ENCODE data around the gene POGLUT2.
"Not testable (repeated sequence)": the region's sequence is repeated elsewhere in the genome, so short reads cannot be mapped to it uniquely, and the experiment has no call there.

POGLUT2 gene

DNA sequence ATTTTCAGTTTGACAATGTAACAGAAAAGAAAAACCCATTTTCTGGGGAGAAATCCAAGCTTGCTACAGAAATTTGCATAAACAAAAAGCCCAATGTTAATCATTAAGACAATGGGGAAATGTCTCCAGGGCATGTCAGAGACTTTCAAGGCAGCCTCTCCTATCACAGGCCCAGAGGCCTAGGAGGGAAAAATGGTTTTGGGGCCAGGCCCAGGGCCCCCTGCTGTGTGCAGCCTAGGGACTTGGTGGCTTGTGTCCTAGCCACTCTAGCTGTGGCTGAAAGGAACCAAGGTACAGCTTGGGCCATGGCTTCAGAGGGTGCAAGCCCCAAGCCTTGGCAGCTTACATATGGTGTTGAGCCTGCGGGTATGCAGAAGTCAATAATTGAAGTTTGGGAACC, 17.2 kb downstream of the POGLUT2 start:
- Histone ChIP-seq H3K4me1 (ENCODE audit: control insufficient read depth in 5 of 5, insufficient read depth in 5 of 5, low read length in 5 of 5) (no peaks in the 10 kb centered on the region), H3K27me3 (ENCODE audit: control insufficient read depth in 5 of 5, insufficient read depth in 4 of 5, low read length in 5 of 5) (no peaks in the 10 kb centered on the region), H3K9me3 (ENCODE audit: control insufficient read depth in 5 of 5, low read length in 5 of 5) (no peaks in the 10 kb centered on the region), H3K4me3 (ENCODE audit: low read depth in 1 of 5, low read length in 5 of 5) (no peak overlapping the region), H3K27ac (ENCODE audit: low read depth, low read length) (no peak overlapping the region), H3K36me3 (ENCODE audit: control insufficient read depth in 5 of 5, insufficient read depth in 5 of 5, low read length in 5 of 5) (peaks cover 0 to 3% (median 0%) of the 10 kb centered on the region in 5 donors), H3K9ac (ENCODE audit: low read length in 5 of 5) (no peak overlapping the region)

DNA sequence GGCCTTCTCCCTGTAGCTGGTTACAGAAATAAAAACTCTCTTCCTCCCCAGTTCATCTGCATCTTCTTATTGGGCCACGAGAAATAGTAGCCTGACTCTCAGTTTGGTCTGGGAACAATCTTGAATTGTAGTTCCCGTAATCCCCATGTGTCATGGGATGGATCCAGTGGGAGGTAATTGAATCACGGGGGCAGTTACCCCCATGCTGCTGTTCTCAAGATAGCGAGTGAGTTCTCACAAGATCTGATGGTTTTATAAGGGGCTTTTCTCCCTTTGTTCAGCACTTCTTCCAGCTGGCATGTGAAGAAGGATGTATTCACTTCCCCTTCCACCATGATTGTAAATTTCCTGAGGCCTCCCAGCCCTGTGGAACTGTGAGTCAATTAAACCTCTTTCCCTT, 18.1 kb downstream of the POGLUT2 start:
- not testable (repeated sequence) for H3K27me3 ChIP-seq (ENCODE audit: control insufficient read depth in 5 of 5, insufficient read depth in 4 of 5, low read length in 5 of 5); H3K9ac ChIP-seq (ENCODE audit: low read length in 5 of 5); H3K36me3 ChIP-seq (ENCODE audit: control insufficient read depth in 5 of 5, insufficient read depth in 5 of 5, low read length in 5 of 5)

DNA sequence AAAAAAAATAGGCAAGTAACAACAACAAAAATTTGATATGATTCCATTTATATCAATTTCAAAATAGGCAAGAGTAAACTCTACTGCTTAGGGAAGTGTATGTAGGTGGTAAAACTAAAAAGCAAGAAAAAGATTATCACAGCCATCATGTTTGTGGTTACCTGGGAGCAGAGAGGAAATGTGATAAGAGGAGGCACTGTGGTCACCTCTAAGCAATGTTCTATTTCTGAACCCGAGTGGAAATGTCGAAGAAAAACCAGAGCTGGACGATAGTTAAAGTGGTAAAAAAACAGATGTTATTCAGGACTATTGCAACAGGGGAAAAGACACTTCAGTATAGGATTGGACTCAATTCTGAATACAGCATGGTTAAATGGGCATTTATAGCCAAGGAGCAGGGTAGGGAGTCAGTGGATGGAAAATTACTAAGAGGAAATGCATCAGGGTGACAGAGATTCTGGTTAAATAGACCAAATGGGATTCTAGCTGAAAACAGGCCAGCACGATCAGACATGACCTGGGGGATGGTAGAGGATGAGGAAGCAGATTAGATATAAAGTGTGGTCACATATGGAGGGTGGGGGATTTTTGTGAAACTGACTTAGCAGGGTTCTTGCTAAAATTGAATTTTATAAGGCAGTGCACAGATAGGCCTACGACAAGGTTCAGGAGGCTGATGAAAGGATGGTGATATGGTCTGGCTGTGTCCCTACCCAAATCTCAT, 19.2 kb downstream of the POGLUT2 start:
- H3K36me3 ChIP-seq (ENCODE audit: control insufficient read depth in 5 of 5, insufficient read depth in 5 of 5, low read length in 5 of 5), result no peaks in the 10 kb centered on the region
- H3K27ac ChIP-seq (ENCODE audit: low read depth, low read length), result no peak overlapping the region

More for the DNA sequence above, 18.1 kb downstream of the POGLUT2 start:
- H3K9me3 ChIP-seq (ENCODE audit: control insufficient read depth in 5 of 5, low read length in 5 of 5); H3K4me1 ChIP-seq (ENCODE audit: control insufficient read depth in 5 of 5, insufficient read depth in 5 of 5, low read length in 5 of 5); H3K4me3 ChIP-seq (ENCODE audit: low read depth in 1 of 5, low read length in 5 of 5); H3K27ac ChIP-seq (ENCODE audit: low read depth, low read length): not testable (repeated sequence)

DNA sequence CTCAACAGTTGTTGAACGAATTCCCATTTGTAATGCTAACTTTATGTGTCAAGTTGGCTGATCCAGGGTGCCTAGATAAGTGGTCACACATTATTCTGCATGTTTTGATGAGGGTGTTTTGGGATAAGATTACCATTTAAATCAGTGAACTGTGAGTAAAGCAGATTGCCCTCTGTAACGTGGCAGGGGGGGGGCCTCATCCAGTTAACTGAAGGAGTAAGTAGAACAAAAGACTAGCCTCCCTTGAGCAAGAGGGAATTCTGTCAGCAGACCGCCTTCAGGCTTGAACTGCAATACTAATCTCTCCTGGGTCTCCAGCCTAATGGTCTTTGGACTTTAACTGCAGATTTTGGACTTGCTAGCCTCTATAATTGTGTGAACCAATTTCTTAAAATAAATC, 21.0 kb downstream of the POGLUT2 start:
- H3K9me3 ChIP-seq (ENCODE audit: control insufficient read depth in 5 of 5, low read length in 5 of 5), result no peaks in the 10 kb centered on the region
- no peaks in the 10 kb centered on the region for H3K36me3 ChIP-seq (ENCODE audit: control insufficient read depth in 5 of 5, insufficient read depth in 5 of 5, low read length in 5 of 5)
- H3K4me3 ChIP-seq (ENCODE audit: low read depth in 1 of 5, low read length in 5 of 5), result no peak overlapping the region
- H3K9ac ChIP-seq (ENCODE audit: low read length in 5 of 5), result no peak overlapping the region
- H3K4me1 ChIP-seq (ENCODE audit: control insufficient read depth in 5 of 5, insufficient read depth in 5 of 5, low read length in 5 of 5), result peaks cover 0 to 13% (median 9%) of the 10 kb centered on the region in 5 donors
- H3K27me3 ChIP-seq (ENCODE audit: control insufficient read depth in 5 of 5, insufficient read depth in 4 of 5, low read length in 5 of 5), result no peaks in the 10 kb centered on the region
- no peak overlapping the region for H3K27ac ChIP-seq (ENCODE audit: low read depth, low read length)

More for the DNA sequence above, 19.2 kb downstream of the POGLUT2 start:
- H3K4me1 ChIP-seq (ENCODE audit: control insufficient read depth in 5 of 5, insufficient read depth in 5 of 5, low read length in 5 of 5), result no peaks in the 10 kb centered on the region
- H3K4me3 ChIP-seq (ENCODE audit: low read depth in 1 of 5, low read length in 5 of 5), result no peak overlapping the region
- H3K27me3 ChIP-seq (ENCODE audit: control insufficient read depth in 5 of 5, insufficient read depth in 4 of 5, low read length in 5 of 5), result no peaks in the 10 kb centered on the region
- no peak overlapping the region for H3K9ac ChIP-seq (ENCODE audit: low read length in 5 of 5)
- H3K9me3 ChIP-seq (ENCODE audit: control insufficient read depth in 5 of 5, low read length in 5 of 5), result no peaks in the 10 kb centered on the region

DNA sequence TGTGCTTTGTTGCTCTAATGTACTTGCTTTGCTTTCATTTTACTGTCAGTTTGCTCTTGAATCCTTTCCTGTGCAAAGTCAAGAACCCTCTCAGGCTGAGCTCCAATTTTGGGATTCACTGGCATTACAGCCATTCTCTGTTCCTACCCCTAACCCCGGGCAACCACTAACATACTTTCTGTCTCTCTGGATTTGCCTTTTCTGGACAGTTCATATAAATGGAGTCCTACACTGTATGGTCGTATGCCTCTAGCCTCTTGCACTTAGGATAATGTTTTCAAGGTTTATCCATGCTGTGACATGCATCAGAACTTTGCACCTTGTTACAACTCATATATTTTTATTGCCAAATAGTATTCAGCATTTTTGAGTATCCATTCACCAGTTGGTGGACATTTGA, 22.5 kb downstream of the POGLUT2 start:
- Histone ChIP-seq H3K9me3 (ENCODE audit: control insufficient read depth in 5 of 5, low read length in 5 of 5) (no peaks in the 10 kb centered on the region), H3K36me3 (ENCODE audit: control insufficient read depth in 5 of 5, insufficient read depth in 5 of 5, low read length in 5 of 5) (no peaks in the 10 kb centered on the region), H3K9ac (ENCODE audit: low read length in 5 of 5) (no peak overlapping the region), H3K4me3 (ENCODE audit: low read depth in 1 of 5, low read length in 5 of 5) (no peak overlapping the region), H3K4me1 (ENCODE audit: control insufficient read depth in 5 of 5, insufficient read depth in 5 of 5, low read length in 5 of 5) (peaks cover 0 to 19% (median 15%) of the 10 kb centered on the region in 5 donors), H3K27me3 (ENCODE audit: control insufficient read depth in 5 of 5, insufficient read depth in 4 of 5, low read length in 5 of 5) (no peaks in the 10 kb centered on the region), H3K27ac (ENCODE audit: low read depth, low read length) (no peak overlapping the region)

DNA sequence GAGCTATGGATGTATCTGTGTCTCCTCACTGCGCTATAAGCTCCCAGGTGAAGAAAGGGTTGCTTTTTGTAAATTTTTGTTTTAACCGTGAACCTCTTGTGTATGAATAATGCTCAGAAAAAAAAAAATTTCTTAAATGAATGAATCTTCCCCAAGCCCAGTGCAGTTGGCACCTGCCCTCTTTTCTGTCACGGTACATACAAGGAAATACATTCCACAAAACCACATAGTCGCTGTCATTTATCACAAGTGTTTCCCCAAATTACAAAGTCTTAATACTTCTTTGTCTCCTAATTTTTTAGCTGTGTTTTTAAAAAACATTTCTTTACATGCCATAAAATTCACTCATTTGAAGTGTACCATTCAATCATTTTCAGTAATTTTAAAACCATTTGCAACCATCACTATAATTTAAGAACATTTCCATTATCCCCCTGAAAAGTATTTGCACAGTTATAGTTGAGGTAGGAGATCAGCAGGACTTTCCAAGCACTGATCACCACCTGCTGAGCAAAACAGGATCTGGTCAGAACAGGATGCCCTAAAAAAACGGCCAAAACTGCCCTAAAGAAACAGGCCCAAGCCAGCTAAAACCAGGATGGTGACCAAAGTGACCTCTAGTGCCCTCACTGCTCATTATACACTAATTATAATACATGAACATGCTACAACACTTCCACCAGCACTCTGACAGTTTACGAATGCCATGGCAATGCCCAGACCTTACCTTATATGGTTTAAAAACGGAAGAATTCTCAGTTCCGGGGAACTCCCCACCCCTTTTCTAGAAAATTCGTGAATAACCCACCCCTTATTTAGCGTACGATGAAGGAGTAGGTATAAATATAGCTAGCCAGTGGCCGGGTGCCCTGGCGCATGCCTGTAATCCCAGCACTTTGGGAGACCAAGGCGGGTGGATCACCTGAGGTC, 23.9 kb downstream of the POGLUT2 start:
- Histone ChIP-seq H3K4me1 (ENCODE audit: control insufficient read depth in 5 of 5, insufficient read depth in 5 of 5, low read length in 5 of 5) (peaks cover 0 to 19% (median 15%) of the 10 kb centered on the region in 5 donors), H3K27ac (ENCODE audit: low read depth, low read length) (no peak overlapping the region), H3K9me3 (ENCODE audit: control insufficient read depth in 5 of 5, low read length in 5 of 5) (no peaks in the 10 kb centered on the region), H3K36me3 (ENCODE audit: control insufficient read depth in 5 of 5, insufficient read depth in 5 of 5, low read length in 5 of 5) (no peaks in the 10 kb centered on the region), H3K27me3 (ENCODE audit: control insufficient read depth in 5 of 5, insufficient read depth in 4 of 5, low read length in 5 of 5) (no peaks in the 10 kb centered on the region), H3K9ac (ENCODE audit: low read length in 5 of 5) (no peak overlapping the region), H3K4me3 (ENCODE audit: low read depth in 1 of 5, low read length in 5 of 5) (peak overlapping the region in 1 of 5 donors; percentile 84)

DNA sequence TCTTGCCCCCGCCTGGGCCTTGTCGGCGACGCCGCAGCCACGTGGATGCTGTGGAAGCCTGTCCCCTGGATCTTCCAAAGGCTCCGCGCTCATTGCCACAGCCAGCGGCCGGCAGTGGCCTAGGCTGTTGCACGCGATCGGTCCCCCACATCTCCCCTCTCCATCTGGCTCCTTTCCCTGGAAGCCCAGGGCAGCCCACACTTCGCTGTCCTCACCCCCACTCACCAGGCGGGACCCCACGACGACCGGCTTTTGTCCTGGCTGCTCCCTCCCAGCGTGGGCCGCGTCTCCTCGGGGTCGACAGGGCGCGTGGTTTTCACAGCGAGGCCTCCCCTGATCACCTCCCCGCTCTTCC, 24.6 kb downstream of the POGLUT2 start:
- peak overlapping the region in 4 of 5 donors; percentile 71 to 94 (median 82) for H3K9ac ChIP-seq (ENCODE audit: low read length in 5 of 5)
- H3K27me3 ChIP-seq (ENCODE audit: control insufficient read depth in 5 of 5, insufficient read depth in 4 of 5, low read length in 5 of 5), result no peaks in the 10 kb centered on the region
- H3K27ac ChIP-seq (ENCODE audit: low read depth, low read length), result peak overlapping the region; percentile 64
- H3K4me1 ChIP-seq (ENCODE audit: control insufficient read depth in 5 of 5, insufficient read depth in 5 of 5, low read length in 5 of 5), result peaks cover 0 to 19% (median 15%) of the 10 kb centered on the region in 5 donors
- no peaks in the 10 kb centered on the region for H3K9me3 ChIP-seq (ENCODE audit: control insufficient read depth in 5 of 5, low read length in 5 of 5)
- H3K4me3 ChIP-seq (ENCODE audit: low read depth in 1 of 5, low read length in 5 of 5), result peak overlapping the region; percentile 80 to 90 (median 84)
- H3K36me3 ChIP-seq (ENCODE audit: control insufficient read depth in 5 of 5, insufficient read depth in 5 of 5, low read length in 5 of 5), result no peaks in the 10 kb centered on the region

DNA sequence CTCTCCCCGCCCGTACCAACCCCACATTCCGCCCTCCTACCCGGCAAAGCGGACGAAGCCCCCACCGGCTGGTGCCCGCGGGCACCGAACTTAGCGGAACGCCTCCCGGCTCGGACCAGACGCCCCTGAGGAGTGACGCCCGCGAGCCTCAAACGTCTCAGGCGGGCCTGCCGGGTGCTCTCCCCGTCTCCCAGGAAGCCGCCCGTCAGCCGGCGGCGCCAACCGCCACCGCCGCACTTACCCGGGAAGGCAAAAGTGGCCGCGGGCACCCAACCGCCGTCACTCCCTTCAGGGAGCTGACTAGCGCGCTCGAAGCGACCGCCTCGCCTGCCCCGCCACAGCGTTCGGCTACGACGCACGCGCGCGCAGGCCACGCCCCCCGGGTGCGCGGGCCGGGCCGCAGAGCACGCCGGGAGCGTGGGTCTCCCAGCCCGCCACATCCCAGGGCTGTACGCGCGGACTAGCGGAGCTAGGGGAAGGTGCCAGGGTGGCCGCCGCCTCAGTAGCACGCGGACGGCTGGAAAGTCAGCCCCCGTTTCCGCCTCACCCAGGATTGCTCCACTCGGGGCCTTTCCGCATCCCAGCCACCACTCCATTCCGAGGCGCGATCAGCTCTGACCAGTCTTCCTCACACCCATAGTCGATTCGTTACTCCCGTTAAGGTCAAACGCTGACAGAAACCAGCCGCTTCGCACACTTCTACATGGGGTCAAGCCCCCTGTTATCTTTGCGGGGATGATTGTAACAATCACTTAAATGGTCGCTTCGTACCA, 25.1 kb downstream of the POGLUT2 start, which contains the start of gene TEX30:
TSS of gene TEX30 (minus strand) at position 346 of the 773 bp plus-strand sequence. CDS start 3,760 bp downstream, outside the sequence.
- Histone ChIP-seq H3K9me3 (ENCODE audit: control insufficient read depth in 5 of 5, low read length in 5 of 5) (no peaks in the 10 kb centered on the region), H3K4me3 (ENCODE audit: low read depth in 1 of 5, low read length in 5 of 5) (peak within 1 kb of the TSS; percentile 80 to 90 (median 84)), H3K4me1 (ENCODE audit: control insufficient read depth in 5 of 5, insufficient read depth in 5 of 5, low read length in 5 of 5) (peaks cover 0 to 19% (median 15%) of the 10 kb centered on the region in 5 donors), H3K9ac (ENCODE audit: low read length in 5 of 5) (peak within 1 kb of the TSS; percentile 48 to 94 (median 91)), H3K36me3 (ENCODE audit: control insufficient read depth in 5 of 5, insufficient read depth in 5 of 5, low read length in 5 of 5) (no peaks in the 10 kb centered on the region), H3K27ac (ENCODE audit: low read depth, low read length) (peak within 1 kb of the TSS; percentile 74), H3K27me3 (ENCODE audit: control insufficient read depth in 5 of 5, insufficient read depth in 4 of 5, low read length in 5 of 5) (no peaks in the 10 kb centered on the region)

DNA sequence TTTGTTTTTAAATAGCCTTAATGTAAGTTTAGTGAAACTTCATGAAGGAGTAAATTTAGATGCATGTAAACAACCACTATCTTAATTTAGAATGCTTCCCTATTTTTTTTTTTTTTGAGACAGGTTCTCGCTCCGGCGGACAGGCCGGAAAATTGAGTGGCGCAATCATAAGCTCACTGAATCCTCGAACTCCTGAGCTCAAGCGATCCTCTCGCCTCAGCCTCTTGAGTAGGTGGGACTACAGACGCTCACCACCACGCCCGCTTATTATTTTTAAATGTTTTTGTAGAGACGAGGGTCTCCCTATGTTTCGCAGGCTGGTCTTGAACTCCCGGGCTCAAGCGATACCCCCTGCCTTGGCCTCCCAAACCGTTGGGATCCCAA, 26.7 kb downstream of the POGLUT2 start:
- Histone ChIP-seq H3K27ac (ENCODE audit: low read depth, low read length) (no peak overlapping the region), H3K27me3 (ENCODE audit: control insufficient read depth in 5 of 5, insufficient read depth in 4 of 5, low read length in 5 of 5) (no peaks in the 10 kb centered on the region), H3K4me3 (ENCODE audit: low read depth in 1 of 5, low read length in 5 of 5) (no peak overlapping the region), H3K36me3 (ENCODE audit: control insufficient read depth in 5 of 5, insufficient read depth in 5 of 5, low read length in 5 of 5) (no peaks in the 10 kb centered on the region), H3K9ac (ENCODE audit: low read length in 5 of 5) (no peak overlapping the region), H3K4me1 (ENCODE audit: control insufficient read depth in 5 of 5, insufficient read depth in 5 of 5, low read length in 5 of 5) (peaks cover 0 to 19% (median 15%) of the 10 kb centered on the region in 5 donors), H3K9me3 (ENCODE audit: control insufficient read depth in 5 of 5, low read length in 5 of 5) (no peaks in the 10 kb centered on the region)

All from subcutaneous abdominal adipose tissue (tissue), 5 donors.